ENCODE results near the gene SPOCK3.
"Not testable (repeated sequence)": the region's sequence is repeated elsewhere in the genome, so short reads cannot be mapped to it uniquely, and the experiment has no call there.

Gene SPOCK3

DNA sequence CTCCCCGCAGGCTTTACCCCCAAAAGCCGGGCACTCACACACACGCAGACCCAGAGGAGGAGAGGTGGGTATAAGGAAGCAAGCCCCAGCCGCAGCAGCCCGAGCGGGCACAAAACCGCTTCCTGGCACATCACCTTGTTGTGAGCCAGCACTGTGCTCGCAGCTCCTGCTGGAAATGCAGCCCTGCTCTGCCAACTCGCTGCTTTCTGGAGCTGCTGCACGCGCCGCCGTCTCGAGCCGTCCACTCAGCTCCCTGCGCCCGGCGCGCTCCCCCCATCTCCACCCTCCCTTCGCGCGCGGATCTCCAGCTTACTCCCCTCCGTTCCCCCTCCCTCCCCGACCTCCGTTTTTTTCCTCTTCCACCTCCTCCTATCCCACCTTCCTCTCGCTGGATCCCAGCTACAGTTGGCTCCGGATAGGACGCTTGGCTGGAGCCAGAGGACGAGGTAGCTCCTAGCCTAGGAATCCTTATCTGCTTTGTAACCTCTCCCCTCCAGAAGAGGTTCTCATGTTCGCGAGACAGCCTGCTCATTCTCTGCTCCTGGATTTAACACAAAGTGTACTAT is at the start of gene SPOCK3:
TSS of gene SPOCK3 (minus strand) at position 179 of the 566 bp plus-strand sequence.
- no peak for DNase-seq

DNA sequence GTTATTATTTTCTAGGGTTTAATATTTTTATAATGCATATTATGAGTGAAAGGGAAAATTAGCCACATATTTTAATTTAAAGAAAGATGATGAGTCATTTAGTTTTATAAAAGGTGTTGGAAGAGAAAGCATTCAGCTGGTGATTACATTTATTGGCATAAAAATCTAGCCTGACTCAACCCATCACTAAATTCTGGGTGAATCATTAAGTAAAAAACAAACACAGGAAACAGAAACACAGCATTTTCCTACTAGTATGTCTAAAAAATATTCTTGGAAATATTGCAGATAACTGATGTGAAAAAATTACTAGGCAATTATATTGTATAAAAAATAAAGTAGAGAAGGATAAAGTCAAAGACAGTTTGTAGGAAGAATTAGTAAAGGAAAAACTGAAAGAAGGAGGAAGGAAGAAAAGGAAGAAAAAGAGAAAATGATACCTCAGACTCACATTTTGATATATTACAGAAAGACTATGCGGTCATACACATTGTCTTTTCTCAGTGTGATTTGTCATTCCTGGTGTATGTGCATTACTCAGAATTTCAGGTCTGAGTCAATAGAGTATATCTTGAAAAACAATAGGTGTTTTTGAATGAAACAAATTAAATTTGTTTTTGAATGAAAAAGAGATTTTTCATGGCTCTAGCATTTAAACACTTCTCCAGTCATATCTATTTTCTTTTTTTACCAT is 48.0 kb upstream of the SPOCK3 start:
- DNase-seq: no peak

DNA sequence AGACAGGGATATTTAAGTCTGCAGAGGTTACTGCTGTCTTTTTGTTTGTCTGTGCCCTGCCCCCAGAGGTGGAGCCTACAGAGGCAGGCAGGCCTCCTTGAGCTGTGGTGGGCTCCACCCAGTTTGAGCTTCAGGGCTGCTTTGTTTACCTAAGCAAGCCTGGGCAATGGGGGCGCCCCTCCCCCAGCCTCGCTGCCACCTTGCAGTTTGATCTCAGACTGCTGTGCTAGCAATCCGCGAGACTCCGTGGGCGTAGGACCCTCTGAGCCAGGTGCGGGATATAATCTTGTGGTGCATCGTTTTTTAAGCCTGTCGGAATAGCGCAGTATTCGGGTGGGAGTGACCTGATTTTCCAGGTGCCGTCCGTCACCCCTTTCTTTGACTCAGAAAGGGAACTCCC is 47.3 kb upstream of the SPOCK3 start:
- DNase-seq: not testable (repeated sequence)

GRCh38 chr4:167274351-167274750 is 40.1 kb upstream of the SPOCK3 start:
- DNase-seq: no peak

- no peak for DNase-seq
Observed at GRCh38 chr4:167265231-167265630, 30.9 kb upstream of the SPOCK3 start.

DNA sequence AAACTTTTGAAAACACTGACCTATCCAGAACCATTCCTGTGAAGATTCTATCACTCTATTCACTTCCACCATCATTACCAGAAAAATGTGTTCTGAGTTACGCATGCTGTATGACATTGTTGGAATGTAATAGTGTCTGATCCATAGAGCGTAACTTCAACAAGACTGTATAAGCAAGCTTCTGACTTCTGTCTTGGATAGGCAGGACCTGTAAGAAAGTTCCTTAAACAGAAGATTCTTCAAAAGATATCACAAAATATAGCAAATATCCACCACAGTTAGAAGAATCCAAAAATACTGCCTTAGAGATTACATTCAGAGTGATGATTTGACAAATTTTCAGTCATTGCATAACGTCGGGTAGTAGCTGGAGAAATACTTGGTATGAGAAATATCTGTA is 14.0 kb upstream of the SPOCK3 start:
- no peak for DNase-seq

DNA sequence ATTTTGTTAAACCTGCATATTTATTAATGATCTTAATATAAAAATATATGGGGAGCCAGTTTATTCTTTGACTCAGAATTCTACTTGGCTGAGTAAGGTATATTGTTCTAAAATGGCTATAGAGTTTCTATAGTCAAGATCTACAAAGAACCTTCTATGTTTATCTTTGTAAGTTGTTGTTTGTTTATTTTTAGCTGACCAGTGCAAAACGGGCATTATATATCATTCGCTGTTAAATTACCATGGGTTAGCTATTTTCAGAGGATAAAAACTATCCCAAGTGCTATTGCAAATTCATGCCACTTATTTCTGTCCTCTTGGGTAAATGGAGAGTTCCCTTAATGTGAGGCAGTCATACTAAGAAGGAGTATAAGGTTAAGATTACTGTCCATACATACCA is 5.3 kb upstream of the SPOCK3 start:
- DNase-seq: no peak

GRCh38 chr4:167238226-167238625 is 3.9 kb upstream of the SPOCK3 start:
- no peak for DNase-seq

DNA sequence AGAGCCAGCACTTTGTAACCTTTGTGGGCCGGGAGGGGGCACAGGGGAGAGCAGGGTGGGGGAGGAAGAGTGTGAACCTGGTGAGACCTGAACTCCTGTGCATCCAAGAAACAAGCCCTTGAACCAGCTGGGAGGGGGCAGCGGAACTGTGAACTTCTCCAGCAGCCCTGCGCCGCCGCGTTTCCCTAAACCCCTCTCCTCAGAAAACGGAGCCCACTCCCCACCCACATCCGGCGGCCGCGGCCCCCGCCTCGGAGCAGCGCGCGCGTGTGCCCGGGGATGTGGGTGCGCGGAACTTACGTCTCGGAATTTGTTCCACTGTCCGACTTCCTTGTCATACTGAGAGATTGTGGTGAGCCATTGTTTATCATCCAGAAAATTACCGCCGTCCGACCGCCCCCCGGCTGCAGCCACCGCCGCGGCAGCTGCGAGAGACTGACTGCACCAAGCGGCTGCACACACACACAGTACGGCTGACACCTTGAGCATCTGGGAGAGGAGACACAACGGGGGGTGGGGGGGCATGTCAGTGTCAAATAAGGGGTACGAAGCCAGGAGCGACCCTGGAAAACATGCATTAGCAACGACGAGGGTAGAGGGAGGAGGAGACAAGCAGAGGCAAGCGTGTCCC is 494 bp downstream of the SPOCK3 start:
- DNase-seq: no peak

DNA sequence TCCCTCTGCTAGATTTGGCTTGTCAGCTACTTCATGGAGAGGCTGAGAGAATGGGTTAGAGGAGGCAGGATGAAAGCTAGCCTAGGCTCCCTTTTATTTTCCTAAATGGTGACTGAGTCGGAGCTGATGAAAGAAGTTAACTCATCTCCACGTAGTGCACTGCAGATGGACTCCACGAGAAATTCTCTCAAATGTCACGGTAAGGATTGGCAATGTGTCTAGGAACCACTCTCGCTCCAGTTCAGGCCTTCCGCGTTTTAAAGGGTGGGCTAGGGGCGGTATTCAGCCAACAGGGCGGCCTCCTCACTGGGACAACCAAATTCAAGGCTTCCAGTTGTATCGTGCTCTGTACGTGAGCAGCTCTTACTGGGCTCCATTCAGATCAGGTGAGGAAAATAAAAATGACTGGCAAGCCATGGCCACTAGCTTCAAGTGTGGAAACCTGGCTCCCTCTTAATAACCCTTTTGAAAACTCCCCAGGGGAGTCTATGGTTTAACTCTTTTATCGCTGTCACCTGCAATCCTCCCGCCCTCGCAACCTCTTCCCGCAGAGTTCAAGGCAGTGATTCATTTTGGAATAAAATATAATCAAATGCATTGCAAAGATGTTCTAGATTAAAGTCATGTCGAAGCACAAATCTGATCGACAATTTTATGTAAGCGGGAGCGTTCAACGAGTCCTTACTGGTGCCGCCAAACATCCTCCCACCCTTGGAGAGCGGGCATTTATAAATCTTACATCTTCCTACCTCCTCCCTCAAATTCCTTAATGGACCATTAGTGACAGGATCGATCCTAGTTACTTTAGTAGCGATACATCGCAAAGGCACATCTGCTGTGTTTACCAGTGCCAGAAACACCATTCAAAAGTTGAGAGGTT is 1.2 kb downstream of the SPOCK3 start:
- no peak for DNase-seq

GRCh38 chr4:167230744-167231143 is 3.5 kb downstream of the SPOCK3 start:
- DNase-seq: no peak

DNA sequence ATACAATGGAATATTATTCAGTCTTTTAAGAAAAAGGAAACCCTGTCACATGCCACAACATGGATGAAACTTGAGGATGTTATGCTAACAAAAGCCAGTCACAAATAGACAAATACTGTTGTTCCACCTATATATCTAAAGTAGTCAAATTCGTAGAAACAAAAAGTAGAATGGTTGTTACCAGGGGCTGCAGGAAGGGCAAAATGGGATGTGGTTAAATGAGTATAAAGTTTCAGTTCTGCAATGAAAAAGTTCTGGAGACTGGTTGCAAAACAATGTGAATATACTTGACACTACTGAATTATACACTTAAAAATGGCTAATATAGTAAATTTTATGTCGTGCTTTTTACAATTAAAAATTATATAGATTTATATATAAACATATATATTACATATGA is 12.2 kb downstream of the SPOCK3 start:
- no peak for DNase-seq

DNA sequence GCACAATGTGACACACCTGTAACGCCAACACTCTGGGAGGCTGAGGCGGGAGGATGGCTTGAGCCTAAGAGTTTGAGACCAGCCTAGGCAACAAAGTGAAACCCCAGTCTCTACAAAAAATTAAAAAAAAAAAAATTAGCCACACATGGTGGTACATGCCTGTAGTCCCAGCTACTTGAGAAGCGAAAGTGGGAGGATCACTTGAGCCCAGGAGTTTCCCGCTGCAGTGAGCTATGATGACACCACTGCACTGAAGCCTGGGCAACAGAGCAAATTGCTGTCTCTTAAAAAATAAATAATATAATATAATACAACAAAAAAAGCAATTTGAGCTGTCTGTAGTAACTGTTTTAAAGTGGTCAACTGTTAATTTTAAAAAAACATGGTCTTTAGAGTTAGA is 13.2 kb downstream of the SPOCK3 start:
- DNase-seq: no peak

DNA sequence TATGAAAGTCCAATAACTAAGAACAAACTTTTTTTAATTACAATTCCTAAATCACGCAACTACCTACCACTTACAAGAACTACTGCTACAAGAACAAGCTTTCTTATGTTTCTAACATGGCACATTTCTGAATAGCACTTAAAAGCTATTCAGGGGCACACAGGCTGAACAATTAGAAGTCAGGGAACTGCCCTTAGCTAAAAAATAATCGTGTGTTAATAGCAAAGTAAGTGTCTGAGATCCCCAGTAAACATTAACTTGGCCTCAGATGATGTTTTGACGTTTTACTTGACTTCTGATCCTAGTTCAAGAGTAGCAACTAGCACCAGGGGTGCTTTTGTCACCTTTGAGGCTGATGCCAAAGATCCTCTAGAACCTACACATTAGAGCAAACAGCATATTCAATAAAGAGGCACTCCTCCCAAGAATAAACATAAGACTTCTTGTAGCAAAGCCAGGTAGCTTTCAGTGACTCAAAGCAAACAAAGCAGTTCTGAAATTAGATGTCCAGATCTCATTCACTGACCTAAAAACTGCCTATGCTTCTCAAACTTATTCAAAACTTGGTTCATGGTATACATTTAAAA is 16.2 kb downstream of the SPOCK3 start:
- no peak for DNase-seq

GRCh38 chr4:167216783-167217182 is 17.5 kb downstream of the SPOCK3 start:
- DNase-seq: no peak

DNA sequence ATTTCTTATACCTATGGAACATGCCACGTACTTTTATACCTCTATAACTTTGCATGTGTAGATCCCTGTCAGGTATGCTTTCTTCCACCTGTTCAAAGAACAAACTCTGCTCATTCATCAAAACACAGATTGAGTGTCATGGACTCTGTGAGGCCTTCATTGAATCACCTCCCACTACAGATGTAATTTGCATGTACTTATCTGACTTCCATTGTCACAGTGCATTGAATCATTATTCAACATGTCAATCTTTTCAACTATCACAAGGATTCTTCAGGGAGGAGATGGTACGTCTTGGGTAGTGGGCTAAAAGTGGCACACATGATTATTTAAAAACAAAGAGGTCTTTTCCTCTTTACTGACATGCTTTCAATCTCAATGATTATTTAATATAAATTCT is 24.1 kb downstream of the SPOCK3 start:
- no peak for DNase-seq

- DNase-seq: no peak
Observed at GRCh38 chr4:167196344-167197012, 37.8 kb downstream of the SPOCK3 start.

DNA sequence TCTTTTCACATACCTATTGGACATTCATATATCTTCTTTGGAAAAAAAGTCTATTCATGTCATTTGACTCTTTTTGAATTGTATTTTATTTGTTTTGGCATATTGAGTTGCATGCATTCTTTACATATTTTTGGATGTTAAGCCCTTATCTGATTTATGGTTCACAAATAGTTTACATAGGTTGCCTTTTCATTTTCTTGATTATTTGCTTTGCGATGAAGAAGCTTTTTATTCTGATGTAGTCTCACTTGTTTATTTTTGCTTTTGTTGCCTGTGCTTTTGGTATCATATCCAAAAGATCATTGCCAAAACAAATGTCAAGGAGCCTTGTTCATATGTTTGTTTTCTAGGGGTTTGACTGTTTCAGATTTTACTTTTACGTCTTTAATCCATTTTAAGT is 43.9 kb downstream of the SPOCK3 start:
- DNase-seq: no peak

DNA sequence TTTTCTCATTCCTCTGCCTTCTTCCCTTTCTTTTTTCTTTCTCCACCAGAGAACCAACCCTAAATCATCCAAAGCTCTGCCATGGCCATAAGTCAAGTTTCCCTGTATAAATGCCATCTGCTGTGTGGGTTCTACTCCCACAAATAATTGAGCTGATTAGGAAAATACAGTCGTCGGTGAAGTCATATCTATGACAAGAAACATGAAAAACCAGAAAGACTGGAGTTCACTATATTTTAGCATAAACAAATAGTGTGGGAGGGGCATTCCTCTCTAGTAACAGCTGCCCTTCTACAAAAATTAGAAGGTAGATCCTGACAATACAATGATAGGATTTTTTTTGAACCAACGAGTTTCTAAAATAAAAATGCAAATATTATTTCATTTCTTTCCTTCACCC is 48.8 kb downstream of the SPOCK3 start:
- DNase-seq: no peak

GRCh38 chr4:167183036-167183435 is 51.3 kb downstream of the SPOCK3 start:
- no peak for DNase-seq

DNA sequence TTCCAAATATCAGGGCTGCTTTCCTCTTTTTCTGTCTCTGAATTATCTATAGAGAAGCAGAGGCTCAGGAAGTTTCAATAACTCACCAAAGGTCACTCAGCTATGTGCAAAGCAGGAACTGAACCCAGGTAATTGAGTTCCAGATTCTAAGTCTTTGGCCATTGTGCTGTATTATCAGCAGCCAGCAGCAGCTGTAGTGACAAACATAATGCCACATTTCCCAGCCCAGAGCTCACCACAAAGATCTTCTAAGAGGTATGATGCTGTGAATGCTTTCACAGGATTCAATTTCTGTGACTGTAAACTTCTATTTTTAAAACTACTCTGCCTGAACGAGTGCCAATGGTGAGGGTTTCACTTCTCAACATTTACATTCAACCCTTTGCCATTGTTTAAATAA is 56.4 kb downstream of the SPOCK3 start:
- DNase-seq: no peak

GRCh38 chr4:167176723-167177367 is 57.4 kb downstream of the SPOCK3 start:
- no peak for DNase-seq

Data from CD4-positive, alpha-beta T cell treated with Interleukin-21 for 1 hour (primary cell).